Osteocyte (in vitro differentiated cells): Measurements from ENCODE around the gene RHBDL1. TPM values are rescaled to one million over a fixed set of nuclear protein-coding genes. Genes with fewer than 3 reads are reported as not detected.

ENCODE experiments used
- DNase-seq: peaks from one replicate; pipeline ENCODE4 v3.0.0; 2021; ENCODE audit warnings: mixed read lengths; ENCODE audit not compliant: unreplicated experiment; ENCODE audit errors: extremely low spot score
- H3K27ac Mint-ChIP-seq: one replicate; pipeline ENCODE4 v1.8.0; 2021; ENCODE audit warnings: mild to moderate bottlenecking, mixed read lengths; ENCODE audit not compliant: unreplicated experiment
- H3K27me3 Mint-ChIP-seq: one replicate; pipeline ENCODE4 v1.8.0; 2021; ENCODE audit warnings: mixed read lengths; ENCODE audit not compliant: unreplicated experiment
- H3K36me3 Mint-ChIP-seq: one replicate; pipeline ENCODE4 v1.8.0; 2021; ENCODE audit warnings: mixed read lengths; ENCODE audit not compliant: unreplicated experiment
- H3K4me1 Mint-ChIP-seq: one replicate; pipeline ENCODE4 v1.8.0; 2021; ENCODE audit warnings: mixed read lengths; ENCODE audit not compliant: unreplicated experiment
- H3K4me3 Mint-ChIP-seq: one replicate; pipeline ENCODE4 v1.8.0; 2021; ENCODE audit warnings: mild to moderate bottlenecking, moderate library complexity, mixed read lengths; ENCODE audit not compliant: unreplicated experiment
- H3K9me3 Mint-ChIP-seq: one replicate; pipeline ENCODE4 v1.8.0; 2021; ENCODE audit warnings: mixed read lengths; ENCODE audit not compliant: unreplicated experiment
- total RNA-seq: library from RNA; stranded (reverse); gene quantifications from 2 replicates; pipeline ENCODE4 v1.2.1, GENCODE V29; 2021
- TF ChIP-seq, protein P1 (sequence below): fragments of 200-600 bp; sonication (generic); IDR thresholded peaks from 2 replicates; pipeline ENCODE4 v1.5.0; 2021; ENCODE audit warnings: antibody characterized with exemption, mild to moderate bottlenecking, moderate library complexity

RHBDL1 gene
- total RNA-seq, 1 donor from 2014 or later = 5.4 TPM

GRCh38 chr16:681746-682427, 6.4 kb downstream of the RHBDL1 start:
- H3K4me3 Mint-ChIP-seq = peak overlapping the region; percentile 81
- H3K4me1 Mint-ChIP-seq = peaks cover 23% of the 10 kb centered on the region
- TF ChIP-seq, protein P1, sequence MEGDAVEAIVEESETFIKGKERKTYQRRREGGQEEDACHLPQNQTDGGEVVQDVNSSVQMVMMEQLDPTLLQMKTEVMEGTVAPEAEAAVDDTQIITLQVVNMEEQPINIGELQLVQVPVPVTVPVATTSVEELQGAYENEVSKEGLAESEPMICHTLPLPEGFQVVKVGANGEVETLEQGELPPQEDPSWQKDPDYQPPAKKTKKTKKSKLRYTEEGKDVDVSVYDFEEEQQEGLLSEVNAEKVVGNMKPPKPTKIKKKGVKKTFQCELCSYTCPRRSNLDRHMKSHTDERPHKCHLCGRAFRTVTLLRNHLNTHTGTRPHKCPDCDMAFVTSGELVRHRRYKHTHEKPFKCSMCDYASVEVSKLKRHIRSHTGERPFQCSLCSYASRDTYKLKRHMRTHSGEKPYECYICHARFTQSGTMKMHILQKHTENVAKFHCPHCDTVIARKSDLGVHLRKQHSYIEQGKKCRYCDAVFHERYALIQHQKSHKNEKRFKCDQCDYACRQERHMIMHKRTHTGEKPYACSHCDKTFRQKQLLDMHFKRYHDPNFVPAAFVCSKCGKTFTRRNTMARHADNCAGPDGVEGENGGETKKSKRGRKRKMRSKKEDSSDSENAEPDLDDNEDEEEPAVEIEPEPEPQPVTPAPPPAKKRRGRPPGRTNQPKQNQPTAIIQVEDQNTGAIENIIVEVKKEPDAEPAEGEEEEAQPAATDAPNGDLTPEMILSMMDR = no peak
- H3K27me3 Mint-ChIP-seq = no peaks in the 10 kb centered on the region
- H3K36me3 Mint-ChIP-seq = peaks cover 14% of the 10 kb centered on the region
- H3K9me3 Mint-ChIP-seq = no peaks in the 10 kb centered on the region
- peak overlapping the region; percentile 23 for H3K27ac Mint-ChIP-seq
- no peak for DNase-seq

DNA sequence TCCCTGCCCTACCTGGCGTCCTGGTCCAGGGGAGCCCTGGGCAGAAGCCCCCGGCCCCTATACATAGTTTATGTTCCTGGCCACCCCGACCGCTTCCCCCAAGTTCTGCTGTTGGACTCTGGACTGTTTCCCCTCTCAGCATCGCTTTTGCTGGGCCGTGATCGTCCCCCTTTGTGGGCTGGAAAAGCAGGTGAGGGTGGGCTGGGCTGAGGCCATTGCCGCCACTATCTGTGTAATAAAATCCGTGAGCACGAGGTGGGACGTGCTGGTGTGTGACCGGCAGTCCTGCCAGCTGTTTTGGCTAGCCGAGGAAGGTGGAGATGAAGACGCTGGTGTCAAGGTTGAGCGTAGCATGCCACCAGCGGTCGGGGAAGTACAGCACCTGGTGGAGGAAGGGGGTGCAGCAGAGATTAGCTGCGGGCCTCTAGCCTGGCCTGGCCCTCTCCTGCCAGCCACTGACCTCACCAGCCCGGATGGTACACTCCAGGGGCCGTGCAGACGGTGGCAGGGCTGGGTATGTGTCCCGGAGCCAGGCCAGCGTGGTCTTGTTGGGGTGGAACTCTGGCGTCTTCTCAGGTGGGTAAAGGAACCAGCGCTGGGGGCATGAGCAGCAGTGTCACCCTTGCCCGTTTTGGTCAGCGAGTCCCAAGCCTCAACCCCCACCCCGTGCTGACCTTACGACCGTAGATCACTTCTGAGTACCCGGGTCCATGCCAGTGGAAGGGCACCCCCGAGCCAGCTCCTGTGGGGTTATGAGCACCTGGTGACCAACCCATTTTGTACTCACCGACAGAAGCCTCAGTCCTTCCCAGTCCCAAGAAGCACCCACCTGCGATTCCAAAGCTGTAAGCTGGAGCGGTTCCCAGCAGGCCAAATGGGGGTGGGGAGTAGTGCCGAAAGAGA, 7.3 kb downstream of the RHBDL1 start:
- no peak overlapping the region for H3K27ac Mint-ChIP-seq
- peak overlapping the region; percentile 71 for H3K4me3 Mint-ChIP-seq
- peaks cover 14% of the 10 kb centered on the region for H3K36me3 Mint-ChIP-seq
- TF ChIP-seq, protein P1 = no peak
- H3K27me3 Mint-ChIP-seq = no peaks in the 10 kb centered on the region
- H3K9me3 Mint-ChIP-seq = no peaks in the 10 kb centered on the region
- no peak for DNase-seq
- peaks cover 23% of the 10 kb centered on the region for H3K4me1 Mint-ChIP-seq

DNA sequence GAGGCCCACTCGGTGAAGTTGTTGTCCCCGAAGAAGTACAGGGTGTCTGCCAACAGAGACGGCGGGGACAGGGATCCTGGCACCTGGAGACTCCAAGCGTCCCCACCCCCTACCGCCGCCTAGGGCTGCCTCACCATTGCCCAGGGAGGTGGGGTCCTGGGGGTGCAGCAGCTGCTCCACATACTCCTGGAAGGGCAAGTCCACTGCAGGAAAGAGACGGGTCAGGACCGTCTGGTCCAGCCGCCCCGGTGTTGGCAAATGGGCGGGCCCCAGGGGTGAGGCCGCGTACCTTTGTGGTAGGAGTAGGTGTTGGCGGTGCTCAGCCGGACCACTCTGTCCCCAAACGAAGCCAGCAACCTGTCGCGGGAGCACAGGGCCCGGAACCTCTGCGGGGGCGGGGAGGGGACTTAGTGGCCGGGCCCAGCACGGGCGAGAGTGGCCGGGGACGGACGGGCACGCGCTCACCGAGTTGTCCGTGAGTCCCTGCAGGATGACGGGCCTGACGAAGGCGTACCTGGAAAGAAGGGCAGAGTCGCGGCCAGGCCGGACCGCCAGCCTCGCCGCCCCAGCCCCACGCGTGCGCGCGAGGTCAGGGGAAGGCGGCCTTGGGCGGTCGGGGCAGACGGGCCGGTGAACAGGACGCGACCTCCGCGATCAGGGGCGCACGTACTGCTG, 8.1 kb downstream of the RHBDL1 start:
- Mint-ChIP-seq H3K4me3 (peak overlapping the region; percentile 71), H3K9me3 (no peaks in the 10 kb centered on the region), H3K27ac (peak overlapping the region; percentile 41), H3K27me3 (no peaks in the 10 kb centered on the region), H3K36me3 (peaks cover 14% of the 10 kb centered on the region), H3K4me1 (peaks cover 23% of the 10 kb centered on the region)
- DNase-seq = no peak
- TF ChIP-seq, protein P1 = no peak

- peak within 1 kb of the TSS; percentile 71 for H3K4me3 Mint-ChIP-seq
- H3K27me3 Mint-ChIP-seq = no peaks in the 10 kb centered on the region
- peaks cover 26% of the 10 kb centered on the region for H3K4me1 Mint-ChIP-seq
- DNase-seq = peak; percentile 98
- peak within 1 kb of the TSS; percentile 75 for H3K27ac Mint-ChIP-seq
- TF ChIP-seq, protein P1 = no peak
- H3K9me3 Mint-ChIP-seq = no peaks in the 10 kb centered on the region
- peaks cover 14% of the 10 kb centered on the region for H3K36me3 Mint-ChIP-seq
Observed at GRCh38 chr16:684071-684794, 8.8 kb downstream of the RHBDL1 start, which contains the start of gene JMJD8. JMJD8 (minus strand) TSS chr16:684334; CDS start chr16:684319, 15 bp downstream.
